H9 (cell line): ENCODE data around the gene SLC9A4. TPM values are rescaled to one million over a fixed set of nuclear protein-coding genes. Genes with fewer than 3 reads are reported as not detected.

Source experiments
- DNase-seq: peaks from one replicate; pipeline ENCODE4 v3.0.0-alpha.2; 2017
- H2AFZ ChIP-seq: one replicate; pipeline ENCODE4 v1.6.1; 2013; ENCODE audit warnings: mild to moderate bottlenecking, low read length, control low read depth, moderate library complexity
- H2AK5ac ChIP-seq: 2 replicates; pipeline ENCODE4 v1.6.1; 2013; ENCODE audit warnings: low read length, control low read depth, mixed read lengths; ENCODE audit not compliant: insufficient read length
- H2BK120ac ChIP-seq: one replicate; pipeline ENCODE4 v1.6.1; 2013; ENCODE audit warnings: low read depth, mild to moderate bottlenecking, low read length, control low read depth, inconsistent platforms; ENCODE audit not compliant: poor library complexity, severe bottlenecking
- H2BK12ac ChIP-seq: 2 replicates; pipeline ENCODE4 v1.6.1; 2013; ENCODE audit warnings: low read length, control low read depth, mixed read lengths, low read depth; ENCODE audit not compliant: insufficient read length
- H2BK15ac ChIP-seq: 2 replicates; pipeline ENCODE4 v1.6.1; 2013; ENCODE audit warnings: low read depth, low read length, control low read depth
- H2BK20ac ChIP-seq: one replicate; pipeline ENCODE4 v1.6.1; 2013; ENCODE audit warnings: low read depth, mild to moderate bottlenecking, low read length, control low read depth, inconsistent platforms; ENCODE audit not compliant: poor library complexity, severe bottlenecking
- H2BK5ac ChIP-seq: 2 replicates; pipeline ENCODE4 v1.6.1; 2013; ENCODE audit warnings: low read length, control low read depth, mixed read lengths; ENCODE audit not compliant: insufficient read length
- H3K14ac ChIP-seq: 2 replicates; pipeline ENCODE4 v1.6.1; 2013; ENCODE audit warnings: low read length, control low read depth; ENCODE audit not compliant: insufficient read depth
- H3K18ac ChIP-seq: 2 replicates; pipeline ENCODE4 v1.6.1; 2013; ENCODE audit warnings: low read depth, mild to moderate bottlenecking, mixed read lengths, low read length, control low read depth; ENCODE audit not compliant: insufficient read length
- H3K23ac ChIP-seq: 2 replicates; pipeline ENCODE4 v1.6.1; 2013; ENCODE audit warnings: low read length, control low read depth, mixed read lengths, low read depth; ENCODE audit not compliant: insufficient read length
- H3K23me2 ChIP-seq: 2 replicates; pipeline ENCODE4 v1.6.1; 2013; ENCODE audit warnings: low read depth, mild to moderate bottlenecking, mixed read lengths, low read length, control low read depth; ENCODE audit not compliant: insufficient read length, poor library complexity, severe bottlenecking
- H3K27ac ChIP-seq: 2 replicates; pipeline ENCODE4 v1.5.1; 2013; ENCODE audit warnings: low read length, control low read depth, mixed read lengths, low read depth; ENCODE audit not compliant: insufficient read length
- H3K27me3 ChIP-seq: 2 replicates; pipeline ENCODE4 v1.6.1; 2013; ENCODE audit warnings: low read length, control low read depth, inconsistent platforms; ENCODE audit not compliant: insufficient read depth
- H3K4ac ChIP-seq: 2 replicates; pipeline ENCODE4 v1.6.1; 2013; ENCODE audit warnings: low read depth, mild to moderate bottlenecking, control low read depth, inconsistent platforms, low read length, moderate library complexity
- H3K4me1 ChIP-seq: 2 replicates; pipeline ENCODE4 v1.6.1; 2013; ENCODE audit warnings: low read length, control low read depth, inconsistent platforms; ENCODE audit not compliant: insufficient read depth
- H3K4me2 ChIP-seq: 2 replicates; pipeline ENCODE4 v1.6.1; 2013; ENCODE audit warnings: low read length, control low read depth, mixed read lengths; ENCODE audit not compliant: insufficient read length, insufficient read depth
- H3K56ac ChIP-seq: 2 replicates; pipeline ENCODE4 v1.6.1; 2013; ENCODE audit warnings: low read depth, mild to moderate bottlenecking, mixed read lengths, low read length, control low read depth; ENCODE audit not compliant: insufficient read length
- H3K79me1 ChIP-seq: 2 replicates; pipeline ENCODE4 v1.6.1; 2013; ENCODE audit warnings: low read depth, mild to moderate bottlenecking, moderate library complexity, low read length, control low read depth, inconsistent platforms; ENCODE audit not compliant: insufficient read depth, poor library complexity, severe bottlenecking
- H3K79me2 ChIP-seq: 2 replicates; pipeline ENCODE4 v1.6.1; 2013; ENCODE audit warnings: low read length, control low read depth, inconsistent platforms; ENCODE audit not compliant: insufficient read depth
- H3K9ac ChIP-seq: 2 replicates; pipeline ENCODE4 v1.6.1; 2013; ENCODE audit warnings: low read length, control low read depth, mixed read lengths; ENCODE audit not compliant: insufficient read length; ENCODE audit errors: extremely low read depth
- H3K9me3 ChIP-seq: one replicate; pipeline ENCODE4 v1.6.1; 2013; ENCODE audit warnings: low read depth, low read length, inconsistent platforms; ENCODE audit not compliant: control insufficient read depth
- H3T11ph ChIP-seq: one replicate; pipeline ENCODE4 v1.6.1; 2013; ENCODE audit warnings: mild to moderate bottlenecking, low read length, control low read depth, inconsistent platforms
- H4K20me1 ChIP-seq: one replicate; pipeline ENCODE4 v1.6.1; 2013; ENCODE audit not compliant: control insufficient read depth, insufficient read length, insufficient read depth
- H4K5ac ChIP-seq: 2 replicates; pipeline ENCODE4 v1.6.1; 2013; ENCODE audit warnings: low read depth, mild to moderate bottlenecking, mixed read lengths, low read length, control low read depth; ENCODE audit not compliant: insufficient read length
- H4K8ac ChIP-seq: replicated peaks from 2 replicates; pipeline ENCODE4 v1.6.1; 2013; ENCODE audit warnings: low read length, control low read depth, mixed read lengths, low read depth; ENCODE audit not compliant: insufficient read length
- H4K91ac ChIP-seq: 2 replicates; pipeline ENCODE4 v1.6.1; 2013; ENCODE audit warnings: low read depth, mild to moderate bottlenecking, moderate library complexity, mixed read lengths, low read length, control low read depth; ENCODE audit not compliant: insufficient read length
- H3K27ac Mint-ChIP-seq, 3 experiments: 2 replicates in 2 of 3; 3 replicates in 1 of 3; pipeline ENCODE4 v1.8.0; 2020 to 2021; ENCODE audit warnings: mixed read lengths in 3 of 3, mild to moderate bottlenecking in 1 of 3, moderate library complexity in 1 of 3
- H3K27me3 Mint-ChIP-seq: 2 replicates; pipeline ENCODE4 v1.8.0; 2021; ENCODE audit warnings: low read depth, mild to moderate bottlenecking, moderate library complexity, mixed read lengths
- H3K36me3 Mint-ChIP-seq, 3 experiments: 2 replicates in 2 of 3; 3 replicates in 1 of 3; pipeline ENCODE4 v1.8.0; 2020 to 2021; ENCODE audit warnings: low read depth in 3 of 3, mixed read lengths in 3 of 3; ENCODE audit not compliant: insufficient read depth in 1 of 3
- H3K4me1 Mint-ChIP-seq, 2 experiments: 2 replicates each; pipeline ENCODE4 v1.8.0; 2020; ENCODE audit warnings: mixed read lengths in 2 of 2
- H3K4me3 Mint-ChIP-seq, 2 experiments: 2 replicates in 1 of 2; 3 replicates in 1 of 2; pipeline ENCODE4 v1.8.0; 2020 to 2021; ENCODE audit warnings: mild to moderate bottlenecking in 2 of 2, mixed read lengths in 2 of 2, moderate library complexity in 1 of 2
- H3K9me3 Mint-ChIP-seq, 2 experiments: 2 replicates in 1 of 2; 3 replicates in 1 of 2; pipeline ENCODE4 v1.8.0; 2020; ENCODE audit warnings: mild to moderate bottlenecking in 2 of 2, mixed read lengths in 2 of 2, moderate library complexity in 1 of 2
- CTCF ChIP-seq: fragments of 200-600 bp; sonication (generic); conservative IDR thresholded peaks from 3 replicates; pipeline ENCODE4 v1.8.0; 2021; ENCODE audit warnings: antibody characterized with exemption, mild to moderate bottlenecking
- WGBS: extraction: QIAGEN DNeasy Blood & Tissue Kit; methylation state at CpG from one replicate; pipeline ENCODE4 v1.1.7; 2013; ENCODE audit warnings: missing lambda C conversion rate, low lambda C conversion rate, mixed read lengths; ENCODE audit not compliant: insufficient read length; ENCODE audit errors: extremely low coverage; 5-methylcytosine and 5-hydroxymethylcytosine counted together
- total RNA-seq: library from RNA; stranded (reverse); gene quantifications from 2 replicates; pipeline ENCODE4 v1.2.1, GENCODE V29; 2021

SLC9A4 gene
- total RNA-seq, 1 experiment from 2014 or later: not detected

DNA sequence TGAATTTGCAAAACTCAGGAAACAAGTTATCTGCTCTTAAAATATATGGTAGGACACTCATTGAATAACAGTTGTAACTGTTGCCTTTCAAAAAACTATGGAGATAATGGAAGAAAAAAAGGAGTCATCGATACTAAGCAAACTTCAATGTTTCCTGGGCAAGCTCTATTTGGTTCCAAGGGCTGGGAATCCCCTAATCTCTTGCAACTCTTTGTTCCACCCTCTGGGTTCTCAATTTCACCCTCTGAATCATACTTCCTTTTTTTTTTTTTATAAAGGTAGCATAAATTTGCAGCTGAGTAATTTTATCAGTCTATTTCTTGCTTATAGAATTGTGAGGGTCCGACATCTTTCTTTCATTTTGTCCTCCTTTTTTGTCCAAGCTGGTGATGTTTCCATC, 36.7 kb downstream of the SLC9A4 start:
- Histone ChIP-seq H2BK5ac (no peak overlapping the region), H3K18ac (no peak overlapping the region), H4K91ac (no peak overlapping the region), H3K27ac (no peak overlapping the region), H3K4ac (no peak overlapping the region), H3K23me2 (no peaks in the 10 kb centered on the region), H2BK20ac (no peak overlapping the region), H3K4me2 (no peak overlapping the region), H3K14ac (no peak overlapping the region), H2BK120ac (no peak overlapping the region), H3K23ac (no peak overlapping the region), H3K9me3 (no peaks in the 10 kb centered on the region), H4K20me1 (no peaks in the 10 kb centered on the region), H2BK15ac (no peak overlapping the region), H3K79me2 (no peaks in the 10 kb centered on the region), H2AFZ (no peak overlapping the region), H4K8ac (no peak overlapping the region), H3K27me3 (no peaks in the 10 kb centered on the region), H2BK12ac (no peak overlapping the region), H3K4me1 (no peaks in the 10 kb centered on the region), H4K5ac (no peak overlapping the region), H3T11ph (no peak overlapping the region), H3K56ac (no peak overlapping the region), H2AK5ac (no peak overlapping the region), H3K79me1 (no peaks in the 10 kb centered on the region), H3K9ac (no peak overlapping the region)
- Mint-ChIP-seq H3K27ac (no peak overlapping the region), H3K4me1 (peaks cover 4 to 14% of the 10 kb centered on the region in 2 experiments; a peak in 3 of 4 replicates), H3K4me3 (no peak overlapping the region), H3K36me3 (no peaks in the 10 kb centered on the region), H3K9me3 (peaks cover 0 to 2% of the 10 kb centered on the region in 2 experiments; a peak in 2 of 5 replicates), H3K27me3 (no peaks in the 10 kb centered on the region)
- WGBS: no CpG with 5 or more reads among the region's 2 CpGs
- no peak for TF ChIP-seq CTCF
- DNase-seq: no peak
